Fibroblast of lung (primary cell): ENCODE measurements around the gene TUBGCP2. TPM values are rescaled to one million over a fixed set of nuclear protein-coding genes. Genes with fewer than 3 reads are reported as not detected.

ENCODE experiments used
- DNase-seq, 2 donors: peaks; one replicate each; pipeline versions ENCODE4 v3.0.0 to v3.0.0-alpha.2; 2010; ENCODE audit warnings: low read depth in 2 of 2
- H2AFZ ChIP-seq: 2 replicates; pipeline ENCODE4 v1.5.1; 2012; ENCODE audit warnings: low read length, control low read depth, inconsistent platforms
- H3K27ac ChIP-seq: 2 replicates; pipeline ENCODE4 v1.5.1; 2011; ENCODE audit warnings: low read length, control low read depth; ENCODE audit not compliant: insufficient read depth
- H3K27me3 ChIP-seq: 2 replicates; pipeline ENCODE4 v1.5.1; 2011; ENCODE audit warnings: mild to moderate bottlenecking, low read length; ENCODE audit not compliant: control insufficient read depth, insufficient read depth
- H3K36me3 ChIP-seq: 2 replicates; pipeline ENCODE4 v1.5.1; 2011; ENCODE audit warnings: low read length; ENCODE audit not compliant: control insufficient read depth, insufficient read depth
- H3K4me1 ChIP-seq: 2 replicates; pipeline ENCODE4 v1.5.1; 2011; ENCODE audit warnings: low read length; ENCODE audit not compliant: control insufficient read depth, insufficient read depth; ENCODE audit errors: extremely low read depth
- H3K4me2 ChIP-seq: 2 replicates; pipeline ENCODE4 v1.5.1; 2011; ENCODE audit warnings: low read length, control low read depth; ENCODE audit not compliant: insufficient read depth; ENCODE audit errors: extremely low read depth
- H3K4me3 ChIP-seq, 4 experiments: fragments of 200-600 bp in 1 of 4; sonication (generic) in 1 of 4; replicated peaks in 1 of 4; 2 replicates each; pipeline ENCODE4 v1.5.1; 2011 to 2016; ENCODE audit warnings: low read length in 4 of 4, low read depth in 3 of 4, mild to moderate bottlenecking in 3 of 4, control low read depth in 2 of 4, inconsistent platforms in 1 of 4, mixed read lengths in 1 of 4; ENCODE audit not compliant: insufficient read depth in 1 of 4; ENCODE audit errors: control extremely low read depth in 1 of 4
- H3K79me2 ChIP-seq: 2 replicates; pipeline ENCODE4 v1.5.1; 2012; ENCODE audit warnings: mild to moderate bottlenecking, low read length, inconsistent platforms; ENCODE audit not compliant: control insufficient read depth, insufficient read depth
- H3K9ac ChIP-seq: 2 replicates; pipeline ENCODE4 v1.5.1; 2011; ENCODE audit warnings: mild to moderate bottlenecking, low read length, control low read depth; ENCODE audit not compliant: insufficient read depth
- H3K9me3 ChIP-seq: 2 replicates; pipeline ENCODE4 v1.5.1; 2012; ENCODE audit warnings: low read depth, low read length; ENCODE audit not compliant: control insufficient read depth, insufficient read depth
- H4K20me1 ChIP-seq: 2 replicates; pipeline ENCODE4 v1.5.1; 2011; ENCODE audit warnings: low read length; ENCODE audit not compliant: control insufficient read depth, insufficient read depth; ENCODE audit errors: extremely low read depth
- CTCF ChIP-seq, 2 donors: IDR thresholded peaks in 1 of 2; conservative IDR thresholded peaks in 1 of 2; 1 replicate in 1 of 2; 2 replicates in 1 of 2; pipeline ENCODE4 v1.5.1; 2011 to 2012; ENCODE audit warnings: low read length in 2 of 2, control low read depth in 1 of 2, inconsistent platforms in 1 of 2, low read depth in 1 of 2, mild to moderate bottlenecking in 1 of 2
- EZH2 ChIP-seq: IDR thresholded peaks from 2 replicates; pipeline ENCODE4 v1.5.1; 2012; ENCODE audit warnings: low read length, control low read depth, mild to moderate bottlenecking; ENCODE audit errors: missing control alignments
- polyA plus RNA-seq, 2 donors: library from polyadenylated mRNA; depleted of rRNA in 1 of 2; stranded (reverse) in 1 of 2; unstranded in 1 of 2; fragments of >200 nt; gene quantifications; 2 replicates each; pipeline ENCODE4 v1.2.1, GENCODE V29; 2011 to 2012; ENCODE audit warnings: missing spikeins in 1 of 2
- total RNA-seq: library from RNA; depleted of rRNA; stranded (reverse); fragments of >200 nt; gene quantifications from 2 replicates; pipeline ENCODE4 v1.2.1, GENCODE V29; 2014

TUBGCP2 gene
- total and polyA plus RNA-seq, 2 donors (not counting 1 experiment from before 2014, with no cell fraction given), result 31.0 to 60.8 TPM

DNA sequence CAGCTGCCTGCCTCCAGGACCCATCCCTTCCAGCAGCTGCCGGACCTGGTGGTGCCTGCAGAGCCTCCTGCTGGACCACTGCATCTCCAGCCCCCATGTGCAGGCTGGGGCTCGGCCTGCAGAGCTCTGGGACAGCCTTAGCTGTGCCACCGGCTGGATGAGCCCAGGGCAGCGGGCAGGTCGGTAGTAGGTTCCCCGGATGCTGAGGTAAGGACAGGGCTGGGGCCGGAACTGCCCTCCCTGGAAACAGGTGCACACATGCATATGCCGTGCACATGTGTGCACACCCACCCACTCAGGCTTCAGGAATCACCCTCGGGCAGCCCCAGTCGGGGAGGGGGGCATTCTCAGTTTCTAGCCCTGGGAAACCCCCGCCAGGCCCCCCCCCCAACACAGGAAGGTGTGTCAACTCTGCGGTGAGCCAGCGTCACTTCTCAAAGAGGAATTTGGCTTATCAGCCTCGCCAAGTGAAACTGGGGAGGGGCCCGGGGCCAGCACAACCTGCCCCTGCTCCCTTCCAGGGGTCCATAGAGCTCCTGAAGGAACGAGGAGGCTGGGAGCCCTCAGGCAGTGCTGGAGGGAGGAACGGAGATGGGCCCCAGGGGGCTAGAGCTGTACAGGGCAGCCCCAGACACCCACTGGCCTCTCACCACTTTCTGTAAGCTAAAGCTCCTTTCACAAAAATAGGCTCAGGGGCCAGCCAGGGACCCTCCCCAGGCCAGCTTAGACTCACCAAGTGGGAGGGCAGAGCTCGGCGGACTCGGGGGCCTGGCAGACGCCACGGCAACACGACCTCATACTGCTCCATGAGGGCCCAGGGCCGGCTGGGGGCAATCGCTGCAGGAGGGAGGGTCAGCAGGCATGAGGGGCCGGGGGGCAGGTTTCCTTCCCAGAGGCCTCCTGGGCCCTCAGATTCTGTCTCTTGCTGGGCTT, 33.7 kb downstream of the TUBGCP2 start:
- no peak overlapping the region for H3K27ac ChIP-seq
- H3K36me3 ChIP-seq, result peaks cover 6% of the 10 kb centered on the region
- no peak overlapping the region for H2AFZ ChIP-seq
- peaks cover 6% of the 10 kb centered on the region for H3K4me1 ChIP-seq
- TF ChIP-seq CTCF (conservative IDR thresholded peaks at IDR 0.05 in 1 of 2, IDR thresholded peaks at IDR 0.05 in 1 of 2; ENCODE audit: low read depth in 1 of 2, low read length in 2 of 2) (no peak), EZH2 (no peak)
- H4K20me1 ChIP-seq, result no peaks in the 10 kb centered on the region
- no peaks in the 10 kb centered on the region for H3K79me2 ChIP-seq
- peak in 1 of 2 donors; percentile 16 for DNase-seq
- H3K4me3 ChIP-seq, result no peak overlapping the region
- H3K4me2 ChIP-seq, result no peak overlapping the region
- H3K27me3 ChIP-seq, result no peaks in the 10 kb centered on the region
- H3K9me3 ChIP-seq, result no peaks in the 10 kb centered on the region
- H3K9ac ChIP-seq, result no peak overlapping the region

GRCh38 chr10:133273534-133274143, 35.0 kb downstream of the TUBGCP2 start:
- H3K9me3 ChIP-seq, result no peaks in the 10 kb centered on the region
- no peak for DNase-seq
- H4K20me1 ChIP-seq, result no peaks in the 10 kb centered on the region
- H3K27me3 ChIP-seq, result no peaks in the 10 kb centered on the region
- TF ChIP-seq CTCF (conservative IDR thresholded peaks at IDR 0.05 in 1 of 2, IDR thresholded peaks at IDR 0.05 in 1 of 2; ENCODE audit: low read depth in 1 of 2, low read length in 2 of 2) (no peak), EZH2 (no peak)
- H3K9ac ChIP-seq, result no peak overlapping the region
- no peak overlapping the region for H3K4me2 ChIP-seq
- H2AFZ ChIP-seq, result no peak overlapping the region
- peaks cover 6% of the 10 kb centered on the region for H3K4me1 ChIP-seq
- no peaks in the 10 kb centered on the region for H3K79me2 ChIP-seq
- H3K27ac ChIP-seq, result no peak overlapping the region
- H3K4me3 ChIP-seq, result no peak overlapping the region
- H3K36me3 ChIP-seq, result no peaks in the 10 kb centered on the region

GRCh38 chr10:133272964-133273420, 35.7 kb downstream of the TUBGCP2 start:
- H3K4me1 ChIP-seq, result peaks cover 3% of the 10 kb centered on the region
- no peaks in the 10 kb centered on the region for H3K9me3 ChIP-seq
- no peak overlapping the region for H2AFZ ChIP-seq
- TF ChIP-seq CTCF (conservative IDR thresholded peaks at IDR 0.05 in 1 of 2, IDR thresholded peaks at IDR 0.05 in 1 of 2; ENCODE audit: low read depth in 1 of 2, low read length in 2 of 2), result no peak
- TF ChIP-seq EZH2, result no peak
- no peak overlapping the region for H3K9ac ChIP-seq
- H3K79me2 ChIP-seq, result no peaks in the 10 kb centered on the region
- H4K20me1 ChIP-seq, result no peaks in the 10 kb centered on the region
- no peak overlapping the region for H3K4me2 ChIP-seq
- DNase-seq, result no peak
- H3K27me3 ChIP-seq, result no peaks in the 10 kb centered on the region
- no peak overlapping the region for H3K4me3 ChIP-seq
- H3K27ac ChIP-seq, result no peak overlapping the region
- no peaks in the 10 kb centered on the region for H3K36me3 ChIP-seq
